Epithelial cell of proximal tubule (primary cell): Measurements from ENCODE around the gene CCSER2. TPM values are rescaled to one million over a fixed set of nuclear protein-coding genes. Genes with fewer than 3 reads are reported as not detected.

Source experiments
- DNase-seq: peaks from one replicate; pipeline ENCODE4 v3.0.0-alpha.2; 2011; ENCODE audit warnings: low read depth
- H3K4me3 ChIP-seq: 2 replicates; pipeline ENCODE4 v1.5.1; 2011; ENCODE audit warnings: low read depth, mild to moderate bottlenecking, low read length
- total RNA-seq: library from RNA; depleted of rRNA; stranded (reverse); fragments of >200 nt; gene quantifications from 2 replicates; pipeline ENCODE4 v1.2.3, GENCODE V29; 2015
- TF ChIP-seq, protein P1 (sequence below): conservative IDR thresholded peaks from 2 replicates; pipeline ENCODE4 v1.5.1; 2012; ENCODE audit warnings: low read depth, mild to moderate bottlenecking, low read length

CCSER2 gene
- total RNA-seq, 1 donor from 2014 or later: 8.8 TPM

DNA sequence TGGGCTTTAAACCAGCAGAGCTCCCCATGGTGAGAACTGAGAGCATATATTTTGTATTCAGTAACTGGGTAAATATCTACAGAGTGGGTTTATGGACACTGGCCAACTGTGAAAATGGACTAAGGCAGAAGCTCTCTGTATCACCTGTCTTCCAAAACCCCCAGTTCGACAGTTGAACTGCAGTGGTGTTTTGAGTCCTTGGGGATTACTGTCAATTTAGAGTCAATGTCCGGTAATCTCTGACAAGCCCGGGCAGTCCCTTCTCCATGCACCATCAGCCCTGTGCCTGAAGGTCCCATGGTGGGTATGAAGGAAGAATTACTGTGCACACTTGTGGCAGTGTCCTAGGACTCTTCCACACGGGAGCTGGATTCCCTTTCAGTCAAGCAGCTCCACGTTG is 235.0 kb downstream of the CCSER2 start:
- no peak for DNase-seq
- no peak overlapping the region for H3K4me3 ChIP-seq
- TF ChIP-seq, protein P1, sequence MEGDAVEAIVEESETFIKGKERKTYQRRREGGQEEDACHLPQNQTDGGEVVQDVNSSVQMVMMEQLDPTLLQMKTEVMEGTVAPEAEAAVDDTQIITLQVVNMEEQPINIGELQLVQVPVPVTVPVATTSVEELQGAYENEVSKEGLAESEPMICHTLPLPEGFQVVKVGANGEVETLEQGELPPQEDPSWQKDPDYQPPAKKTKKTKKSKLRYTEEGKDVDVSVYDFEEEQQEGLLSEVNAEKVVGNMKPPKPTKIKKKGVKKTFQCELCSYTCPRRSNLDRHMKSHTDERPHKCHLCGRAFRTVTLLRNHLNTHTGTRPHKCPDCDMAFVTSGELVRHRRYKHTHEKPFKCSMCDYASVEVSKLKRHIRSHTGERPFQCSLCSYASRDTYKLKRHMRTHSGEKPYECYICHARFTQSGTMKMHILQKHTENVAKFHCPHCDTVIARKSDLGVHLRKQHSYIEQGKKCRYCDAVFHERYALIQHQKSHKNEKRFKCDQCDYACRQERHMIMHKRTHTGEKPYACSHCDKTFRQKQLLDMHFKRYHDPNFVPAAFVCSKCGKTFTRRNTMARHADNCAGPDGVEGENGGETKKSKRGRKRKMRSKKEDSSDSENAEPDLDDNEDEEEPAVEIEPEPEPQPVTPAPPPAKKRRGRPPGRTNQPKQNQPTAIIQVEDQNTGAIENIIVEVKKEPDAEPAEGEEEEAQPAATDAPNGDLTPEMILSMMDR: no peak

DNA sequence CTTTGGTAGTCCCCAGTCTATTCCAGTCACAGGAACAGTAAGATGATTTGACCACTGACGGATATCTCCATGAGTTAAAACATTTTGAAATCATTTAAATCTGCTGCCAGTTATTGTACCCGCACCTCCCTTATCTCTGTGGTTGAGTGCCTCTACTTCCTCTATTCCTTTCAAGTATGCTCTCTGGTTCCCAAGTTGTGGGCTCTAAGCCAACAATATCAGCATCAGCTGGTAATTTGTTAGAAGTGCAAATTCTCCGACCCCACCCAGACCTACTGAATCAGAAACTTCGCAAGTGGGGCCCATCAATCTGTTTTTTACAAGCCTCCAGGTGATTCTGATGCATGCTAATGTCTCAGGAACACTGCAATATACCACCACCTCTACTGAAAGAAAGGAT is 235.5 kb downstream of the CCSER2 start:
- no peak overlapping the region for H3K4me3 ChIP-seq
- TF ChIP-seq, protein P1: no peak
- no peak for DNase-seq

DNA sequence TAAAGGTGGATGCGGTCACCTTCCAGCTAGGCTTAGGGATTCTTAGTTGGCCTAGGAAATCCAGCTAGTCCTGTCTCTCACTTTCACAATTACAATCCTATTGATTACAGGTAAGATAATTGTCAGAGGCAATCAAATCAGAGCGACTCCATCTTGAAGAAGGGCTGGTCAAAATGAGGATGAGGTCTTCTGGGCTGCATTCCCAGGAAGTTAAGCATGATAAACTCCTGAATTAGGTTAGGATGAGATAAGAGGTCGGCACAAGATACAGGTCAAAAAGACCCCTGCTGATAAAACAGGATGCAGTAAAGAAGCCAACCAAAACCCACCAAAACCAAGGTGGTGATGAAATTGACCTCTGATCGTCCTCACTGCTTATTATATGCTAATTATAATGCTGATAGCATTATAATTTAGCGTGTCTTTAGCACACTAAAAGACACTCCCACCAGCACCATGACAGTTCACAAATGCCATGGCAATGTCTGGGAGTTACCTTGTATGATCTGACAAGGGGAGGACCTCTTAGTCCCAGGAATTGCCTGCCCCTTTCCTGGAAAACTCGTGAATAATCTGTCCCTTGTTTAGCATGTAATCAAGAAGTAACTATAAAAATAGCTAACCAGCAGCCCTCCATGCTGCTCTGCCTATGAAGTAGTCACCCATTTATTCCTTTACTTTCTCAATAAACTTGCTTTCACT is 237.6 kb downstream of the CCSER2 start:
- no peak overlapping the region for H3K4me3 ChIP-seq
- DNase-seq: no peak
- TF ChIP-seq, protein P1: no peak

DNA sequence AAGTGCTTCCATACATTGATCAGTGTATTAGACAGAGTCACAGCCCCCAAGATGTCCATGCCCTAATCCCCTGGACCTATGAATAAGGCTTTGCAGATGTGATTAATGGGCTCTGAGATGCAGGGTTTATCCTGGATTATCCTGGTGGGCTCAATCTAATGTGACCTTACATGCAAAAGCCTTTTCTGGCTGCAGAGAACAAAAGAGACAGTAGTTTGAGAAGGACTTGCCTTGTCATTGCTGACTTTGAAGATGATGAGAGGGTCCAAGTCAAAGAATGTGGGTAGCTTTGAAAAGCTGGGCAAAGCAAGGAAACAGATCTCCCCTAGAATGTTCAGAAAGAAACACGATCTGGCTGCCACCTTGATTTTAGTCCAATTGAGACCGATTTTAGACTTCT is 238.7 kb downstream of the CCSER2 start:
- no peak overlapping the region for H3K4me3 ChIP-seq
- TF ChIP-seq, protein P1: no peak
- DNase-seq: no peak

Other genes with a start within 250 kb of the CCSER2 start
- gene GHITM, start 189.1 kb upstream of the CCSER2 start, total RNA-seq: 174 and 187 TPM in 2 replicates
- gene GPR15LG, start 154.8 kb upstream of the CCSER2 start, total RNA-seq: 1.0 TPM in 1 of 2 replicates, not detected in the other
- gene CDHR1, start 134.1 kb upstream of the CCSER2 start, total RNA-seq: 1.1 and 2.5 TPM in 2 replicates
- not detected in 2 replicates for gene LRIT2, start 103.0 kb upstream of the CCSER2 start, total RNA-seq
- gene LRIT1, start 87.0 kb upstream of the CCSER2 start, total RNA-seq: not detected in 2 replicates
- gene RGR, start 83.5 kb upstream of the CCSER2 start, total RNA-seq: not detected in 2 replicates